GM20000 (cell line): ENCODE measurements around the gene PPP2R2B.

Experiments used
- DNase-seq: peaks from one replicate; pipeline ENCODE4 v3.0.0; 2012; ENCODE audit warnings: low spot score
- CTCF ChIP-seq: IDR thresholded peaks from 2 replicates; pipeline ENCODE4 v1.5.1; 2012; ENCODE audit warnings: mild to moderate bottlenecking, control low read depth; ENCODE audit errors: extremely low read depth, missing control alignments

PPP2R2B gene

GRCh38 chr5:146888351-146888978 is 9.9 kb upstream of the PPP2R2B start:
- no peak for DNase-seq
- no peak for TF ChIP-seq CTCF

- DNase-seq = no peak
- TF ChIP-seq CTCF = no peak
Observed at GRCh38 chr5:146884066-146884626, 5.6 kb upstream of the PPP2R2B start.

GRCh38 chr5:146883511-146883910 is 5.0 kb upstream of the PPP2R2B start:
- TF ChIP-seq CTCF = no peak
- DNase-seq = no peak

DNA sequence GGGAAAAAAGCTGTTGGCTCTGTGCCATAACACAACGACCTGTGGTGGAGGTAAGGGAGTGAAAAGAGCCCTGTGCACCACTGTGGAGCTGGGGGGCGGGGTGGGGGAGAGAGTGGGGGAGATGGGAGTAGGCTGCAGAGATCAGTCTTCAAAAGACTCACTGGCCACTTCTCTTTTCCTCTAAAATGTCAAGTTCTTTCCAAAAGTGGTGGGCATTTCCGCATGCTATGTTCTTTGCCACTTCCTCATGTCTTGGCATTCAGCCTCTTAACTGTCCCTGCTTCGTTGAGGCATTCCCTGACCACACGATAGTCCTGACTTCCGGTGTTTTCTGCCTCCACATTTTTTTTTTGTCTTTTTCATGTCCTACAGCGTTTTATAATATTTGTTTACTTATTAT is 2.4 kb upstream of the PPP2R2B start:
- TF ChIP-seq CTCF = no peak
- DNase-seq = no peak

DNA sequence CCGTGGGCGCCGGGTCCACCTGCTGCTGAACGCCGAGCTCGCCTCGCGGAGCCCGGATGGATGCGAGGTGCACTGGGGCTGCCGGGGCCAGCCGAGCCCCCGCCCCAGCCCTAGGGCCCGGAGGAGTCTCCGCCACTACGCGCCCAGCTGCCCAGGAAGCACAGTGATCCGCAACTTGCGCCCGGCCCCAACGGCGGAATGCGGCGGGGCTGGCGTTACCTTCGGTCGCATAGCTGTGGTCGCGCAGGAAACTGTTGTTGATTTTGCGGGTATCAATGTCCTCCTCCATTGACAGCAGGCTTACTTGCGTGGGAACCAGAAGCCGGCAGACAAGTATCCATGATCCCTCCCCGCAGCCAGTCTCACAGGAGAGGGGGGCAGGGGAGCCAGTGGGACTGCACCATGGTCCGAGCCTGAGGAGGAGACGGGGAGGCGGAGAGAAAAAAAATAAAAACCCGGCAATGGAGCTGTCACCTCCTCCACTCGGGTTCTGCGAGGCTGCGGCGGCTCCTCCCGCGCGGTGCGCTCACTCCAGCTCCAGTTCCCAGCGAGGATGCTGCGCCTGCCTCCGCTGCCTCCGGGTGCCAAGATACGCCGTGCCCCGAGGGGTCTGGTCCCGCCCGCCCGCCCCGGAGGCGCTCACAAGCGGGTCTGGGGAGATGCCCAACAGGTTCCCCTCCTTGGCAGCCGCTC is 628 bp downstream of the PPP2R2B start:
- no peak for TF ChIP-seq CTCF

GRCh38 chr5:146877178-146877681 is 1.3 kb downstream of the PPP2R2B start:
- TF ChIP-seq CTCF = no peak
- peak; percentile 21 for DNase-seq

More for the DNA sequence above, 628 bp downstream of the PPP2R2B start:
- DNase-seq = peak; percentile 34

GRCh38 chr5:146873186-146873917 is 5.2 kb downstream of the PPP2R2B start:
- TF ChIP-seq CTCF = no peak

More at GRCh38 chr5:146873186-146873917, 5.2 kb downstream of the PPP2R2B start:
- DNase-seq = no peak
